ENCODE measurements around the gene HAT1.

The HAT1 gene

GRCh38 chr2:171960570-171960969 lies 38.3 kb downstream of the HAT1 start:
- H3K4me3 ChIP-seq (ENCODE audit: low read depth, low read length), result no peak overlapping the region
- CTCF ChIA-PET, result interaction anchor here (1.2 to 2.7 kb wide), 3 partner anchors 142 to 146 kb away, joined by 3 to 10 read pairs (median 4); partner anchors contain the start of gene DLX2
- TF ChIP-seq, protein P1, sequence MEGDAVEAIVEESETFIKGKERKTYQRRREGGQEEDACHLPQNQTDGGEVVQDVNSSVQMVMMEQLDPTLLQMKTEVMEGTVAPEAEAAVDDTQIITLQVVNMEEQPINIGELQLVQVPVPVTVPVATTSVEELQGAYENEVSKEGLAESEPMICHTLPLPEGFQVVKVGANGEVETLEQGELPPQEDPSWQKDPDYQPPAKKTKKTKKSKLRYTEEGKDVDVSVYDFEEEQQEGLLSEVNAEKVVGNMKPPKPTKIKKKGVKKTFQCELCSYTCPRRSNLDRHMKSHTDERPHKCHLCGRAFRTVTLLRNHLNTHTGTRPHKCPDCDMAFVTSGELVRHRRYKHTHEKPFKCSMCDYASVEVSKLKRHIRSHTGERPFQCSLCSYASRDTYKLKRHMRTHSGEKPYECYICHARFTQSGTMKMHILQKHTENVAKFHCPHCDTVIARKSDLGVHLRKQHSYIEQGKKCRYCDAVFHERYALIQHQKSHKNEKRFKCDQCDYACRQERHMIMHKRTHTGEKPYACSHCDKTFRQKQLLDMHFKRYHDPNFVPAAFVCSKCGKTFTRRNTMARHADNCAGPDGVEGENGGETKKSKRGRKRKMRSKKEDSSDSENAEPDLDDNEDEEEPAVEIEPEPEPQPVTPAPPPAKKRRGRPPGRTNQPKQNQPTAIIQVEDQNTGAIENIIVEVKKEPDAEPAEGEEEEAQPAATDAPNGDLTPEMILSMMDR (IDR thresholded peaks at IDR 0.05; ENCODE audit: insufficient read depth, low read length, missing control alignments), result no peak
- POLR2A ChIA-PET, result no interaction called here
- no peak for DNase-seq (ENCODE audit: low read depth, low spot score)

- no peak for DNase-seq (ENCODE audit: low read depth, low spot score)
- H3K4me3 ChIP-seq (ENCODE audit: low read depth, low read length), result no peak overlapping the region
- POLR2A ChIA-PET, result no interaction called here
- TF ChIP-seq, protein P1 (IDR thresholded peaks at IDR 0.05; ENCODE audit: insufficient read depth, low read length, missing control alignments), result no peak
- CTCF ChIA-PET, result no interaction called here
Measured at GRCh38 chr2:171963198-171963597, 40.9 kb downstream of the HAT1 start.

DNA sequence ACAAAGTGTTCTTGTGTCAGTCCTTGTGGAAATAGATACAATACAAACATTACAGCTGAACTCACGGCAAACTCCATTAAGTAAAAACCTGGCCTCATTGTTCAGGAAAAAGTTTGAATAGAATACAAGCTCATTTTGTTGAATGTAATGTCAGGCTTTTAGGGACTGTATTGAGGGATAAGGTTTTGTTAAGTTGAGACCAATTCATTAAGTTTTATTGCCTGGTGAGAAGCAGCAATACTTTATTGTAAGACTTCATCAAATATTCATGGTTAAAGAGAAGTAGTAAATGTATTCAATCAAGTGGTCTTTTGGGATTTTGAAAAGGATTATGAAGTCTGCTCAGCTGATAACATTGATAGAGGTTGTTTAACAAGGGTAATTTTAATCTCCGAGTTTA lies 42.0 kb downstream of the HAT1 start:
- TF ChIP-seq, protein P1 (IDR thresholded peaks at IDR 0.05; ENCODE audit: insufficient read depth, low read length, missing control alignments), result no peak
- CTCF ChIA-PET, result interaction anchor here (1.4 kb wide), 1 partner anchor 139 kb away, joined by 3 read pairs; the partner anchor contains the start of gene DLX2
- POLR2A ChIA-PET, result no interaction called here
- H3K4me3 ChIP-seq (ENCODE audit: low read depth, low read length), result no peak overlapping the region
- no peak for DNase-seq (ENCODE audit: low read depth, low spot score)

GRCh38 chr2:171965238-171965637 lies 43.0 kb downstream of the HAT1 start:
- ChIA-PET POLR2A (no interaction called here), CTCF (interaction anchor here (1.4 kb wide), 1 partner anchor 138 kb away, joined by 3 read pairs; the partner anchor contains the start of gene DLX2)
- no peak overlapping the region for H3K4me3 ChIP-seq (ENCODE audit: low read depth, low read length)
- TF ChIP-seq, protein P1 (IDR thresholded peaks at IDR 0.05; ENCODE audit: insufficient read depth, low read length, missing control alignments), result no peak
- DNase-seq (ENCODE audit: low read depth, low spot score), result no peak

DNA sequence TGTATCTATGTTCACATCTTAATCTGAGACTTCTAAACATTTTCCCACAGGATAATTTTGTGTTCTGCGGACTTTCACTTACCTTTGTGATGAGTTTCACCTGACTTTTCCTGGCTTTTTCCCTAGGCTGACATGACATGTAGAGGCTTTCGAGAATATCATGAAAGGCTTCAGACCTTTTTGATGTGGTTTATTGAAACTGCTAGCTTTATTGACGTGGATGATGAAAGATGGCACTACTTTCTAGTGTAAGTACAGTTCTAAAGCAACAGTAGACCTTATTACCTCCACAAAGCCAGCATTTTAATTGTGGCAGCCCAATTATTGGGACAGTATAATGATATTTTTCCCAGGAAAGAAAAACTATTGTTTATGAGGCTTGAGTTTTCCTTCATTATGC lies 43.4 kb downstream of the HAT1 start:
- TF ChIP-seq, protein P1 (IDR thresholded peaks at IDR 0.05; ENCODE audit: insufficient read depth, low read length, missing control alignments), result no peak
- H3K4me3 ChIP-seq (ENCODE audit: low read depth, low read length), result no peak overlapping the region
- POLR2A ChIA-PET, result no interaction called here
- DNase-seq (ENCODE audit: low read depth, low spot score), result no peak
- CTCF ChIA-PET, result no interaction called here

DNA sequence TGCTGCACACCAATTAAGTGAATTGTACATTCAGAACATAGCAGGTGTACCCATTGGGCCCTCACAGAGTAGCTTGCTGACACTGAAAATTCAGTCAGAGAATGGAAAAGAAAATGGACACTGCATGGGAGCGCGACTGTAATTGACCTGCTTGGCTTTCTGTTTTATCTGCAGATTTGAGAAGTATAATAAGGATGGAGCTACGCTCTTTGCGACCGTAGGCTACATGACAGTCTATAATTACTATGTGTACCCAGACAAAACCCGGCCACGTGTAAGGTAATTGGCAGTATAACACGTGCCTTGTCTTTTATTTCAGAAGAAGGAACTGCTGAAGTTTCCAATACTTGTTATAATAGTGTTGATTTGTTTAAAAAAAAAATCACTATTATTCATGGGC lies 44.0 kb downstream of the HAT1 start:
- TF ChIP-seq, protein P1 (IDR thresholded peaks at IDR 0.05; ENCODE audit: insufficient read depth, low read length, missing control alignments), result no peak
- POLR2A ChIA-PET, result no interaction called here
- CTCF ChIA-PET, result no interaction called here
- no peak for DNase-seq (ENCODE audit: low read depth, low spot score)
- H3K4me3 ChIP-seq (ENCODE audit: low read depth, low read length), result no peak overlapping the region

All from AG04449 (cell line).